ENCODE data around the gene ADIRF. TPM values are rescaled to one million over a fixed set of nuclear protein-coding genes. Genes with fewer than 3 reads are reported as not detected.

ADIRF gene
- total and polyA plus RNA-seq, 10 of the 15 experiments (the other 5 are each of a cell fraction or from before 2014, with no cell fraction given) = 0.12 to 2.5 (median 0.70) TPM; not detected in 2

DNA sequence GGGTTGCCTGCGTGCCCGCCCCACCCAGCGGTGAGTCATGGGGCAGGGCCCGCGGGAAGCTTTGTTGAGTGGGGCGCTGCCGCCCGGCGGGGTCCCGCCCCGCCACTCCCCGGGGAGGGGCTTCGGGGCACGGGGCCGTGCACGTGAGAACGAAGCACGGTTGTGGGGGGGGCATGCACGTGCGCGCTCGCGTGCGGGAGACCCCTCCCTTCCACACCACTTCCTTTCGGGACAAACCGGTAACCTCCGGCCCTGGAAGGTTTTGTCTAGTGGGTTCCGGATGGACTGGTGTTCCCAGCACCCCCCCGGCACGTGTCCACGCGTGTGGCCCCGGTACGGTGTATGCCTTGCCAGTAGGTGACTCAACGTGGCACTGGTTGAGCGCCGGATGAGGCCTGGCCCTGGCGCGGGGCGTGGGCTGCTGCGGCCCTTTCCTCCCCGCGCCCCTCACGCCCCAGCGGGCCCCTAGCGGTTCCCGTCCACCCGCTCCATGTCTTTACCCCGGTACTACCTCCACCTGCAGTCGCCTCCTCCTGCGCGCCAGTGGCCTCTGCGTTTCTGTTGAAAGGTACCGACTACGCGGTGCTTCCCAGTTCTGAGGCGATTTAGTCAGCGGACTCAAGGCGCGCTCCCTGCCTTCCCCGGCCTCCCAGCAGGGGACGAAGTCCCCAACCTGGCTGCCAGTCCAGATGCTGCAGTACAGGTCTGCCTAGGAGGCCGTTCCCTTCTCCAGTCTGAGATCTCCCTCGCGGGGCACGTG is 3.1 kb downstream of the ADIRF start (continued):
- TF ChIP-seq SUPT20H (IDR thresholded peaks at IDR 0.05; ENCODE audit: borderline replicate concordance, control insufficient read depth, low read depth, low read length) = no peak
- TF ChIP-seq TAF1 (IDR thresholded peaks at IDR 0.05; ENCODE audit: borderline replicate concordance, low read depth, low read length) = peak; percentile 3; the same call in 1 of the 2 replicates
- TF ChIP-seq, protein P1, sequence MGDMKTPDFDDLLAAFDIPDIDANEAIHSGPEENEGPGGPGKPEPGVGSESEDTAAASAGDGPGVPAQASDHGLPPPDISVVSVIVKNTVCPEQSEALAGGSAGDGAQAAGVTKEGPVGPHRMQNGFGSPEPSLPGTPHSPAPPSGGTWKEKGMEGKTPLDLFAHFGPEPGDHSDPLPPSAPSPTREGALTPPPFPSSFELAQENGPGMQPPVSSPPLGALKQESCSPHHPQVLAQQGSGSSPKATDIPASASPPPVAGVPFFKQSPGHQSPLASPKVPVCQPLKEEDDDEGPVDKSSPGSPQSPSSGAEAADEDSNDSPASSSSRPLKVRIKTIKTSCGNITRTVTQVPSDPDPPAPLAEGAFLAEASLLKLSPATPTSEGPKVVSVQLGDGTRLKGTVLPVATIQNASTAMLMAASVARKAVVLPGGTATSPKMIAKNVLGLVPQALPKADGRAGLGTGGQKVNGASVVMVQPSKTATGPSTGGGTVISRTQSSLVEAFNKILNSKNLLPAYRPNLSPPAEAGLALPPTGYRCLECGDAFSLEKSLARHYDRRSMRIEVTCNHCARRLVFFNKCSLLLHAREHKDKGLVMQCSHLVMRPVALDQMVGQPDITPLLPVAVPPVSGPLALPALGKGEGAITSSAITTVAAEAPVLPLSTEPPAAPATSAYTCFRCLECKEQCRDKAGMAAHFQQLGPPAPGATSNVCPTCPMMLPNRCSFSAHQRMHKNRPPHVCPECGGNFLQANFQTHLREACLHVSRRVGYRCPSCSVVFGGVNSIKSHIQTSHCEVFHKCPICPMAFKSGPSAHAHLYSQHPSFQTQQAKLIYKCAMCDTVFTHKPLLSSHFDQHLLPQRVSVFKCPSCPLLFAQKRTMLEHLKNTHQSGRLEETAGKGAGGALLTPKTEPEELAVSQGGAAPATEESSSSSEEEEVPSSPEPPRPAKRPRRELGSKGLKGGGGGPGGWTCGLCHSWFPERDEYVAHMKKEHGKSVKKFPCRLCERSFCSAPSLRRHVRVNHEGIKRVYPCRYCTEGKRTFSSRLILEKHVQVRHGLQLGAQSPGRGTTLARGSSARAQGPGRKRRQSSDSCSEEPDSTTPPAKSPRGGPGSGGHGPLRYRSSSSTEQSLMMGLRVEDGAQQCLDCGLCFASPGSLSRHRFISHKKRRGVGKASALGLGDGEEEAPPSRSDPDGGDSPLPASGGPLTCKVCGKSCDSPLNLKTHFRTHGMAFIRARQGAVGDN (IDR thresholded peaks at IDR 0.05) = peak; percentile 84
- TF ChIP-seq ATF7 (IDR thresholded peaks at IDR 0.05; ENCODE audit: low read depth) = no peak

DNA sequence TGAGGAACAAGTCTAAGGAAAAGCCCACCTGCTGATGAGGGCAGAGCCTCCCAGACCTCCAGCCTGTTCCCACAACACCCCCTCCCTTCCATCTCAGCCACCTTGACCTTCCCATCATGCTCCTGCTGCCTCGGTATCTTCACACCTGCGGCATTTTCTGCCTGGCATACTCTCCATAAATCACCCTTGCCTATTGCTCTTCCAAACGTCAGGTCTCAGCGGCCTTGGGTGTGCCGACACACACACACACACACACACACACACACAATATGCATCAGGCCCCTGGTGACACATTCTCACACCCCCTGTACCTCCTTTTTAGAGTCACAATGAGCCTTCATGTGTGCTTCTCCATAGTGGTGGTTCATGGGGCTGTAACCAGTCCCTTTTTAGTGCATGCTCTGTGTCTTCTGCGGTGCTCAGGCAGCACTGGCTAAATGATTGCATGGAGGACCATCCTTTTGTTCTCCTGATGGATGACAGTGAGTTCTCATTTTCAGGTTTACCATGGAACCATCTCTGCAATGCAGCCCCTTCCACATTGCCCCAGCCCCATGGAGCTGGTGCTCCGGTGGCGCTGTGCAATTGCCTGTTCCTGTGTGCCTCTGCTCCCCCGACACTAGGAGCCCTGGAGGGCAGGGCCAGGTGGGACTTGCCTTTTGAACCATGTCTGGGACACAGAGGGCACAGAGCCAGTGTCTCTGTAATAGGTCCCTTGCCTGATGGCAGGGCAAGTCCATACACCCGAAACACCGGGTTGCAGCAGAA is 4.5 kb downstream of the ADIRF start:
- H4K20me1 ChIP-seq (ENCODE audit: control insufficient read depth, insufficient read depth) = no peaks in the 10 kb centered on the region
- H3K79me2 ChIP-seq (ENCODE audit: control insufficient read depth, insufficient read depth, low read length) = no peaks in the 10 kb centered on the region
- DNase-seq (ENCODE audit: low read depth, low spot score) (no peak), FAIRE-seq (no peak), ATAC-seq (no peak)
- H3K36me3 ChIP-seq (ENCODE audit: control insufficient read depth in 2 of 2, insufficient read depth in 2 of 2, low read length in 1 of 2) = no peaks in the 10 kb centered on the region
- ChIA-PET POLR2A (no interaction called here), CTCF (no interaction called here), SMC1A (ENCODE audit: uncharacterized antibody, unreplicated experiment) (no interaction called here), RAD21 (ENCODE audit: unreplicated experiment) (no interaction called here)
- intact Hi-C loops (cut with micrococcal nuclease; ENCODE audit: unreplicated experiment) (no loop called here), in situ Hi-C loops (cut with MboI) (no loop called here)
- H3K9me3 ChIP-seq (replicated peaks; ENCODE audit: control insufficient read depth, insufficient read depth, low read length) = no peaks in the 10 kb centered on the region
- no peak overlapping the region for H3K27ac ChIP-seq (ENCODE audit: control insufficient read depth, insufficient read depth)
- no peak overlapping the region for H3K4me2 ChIP-seq (ENCODE audit: control insufficient read depth, insufficient read depth)
- H3K4me1 ChIP-seq (ENCODE audit: control insufficient read depth, insufficient read depth, low read length) = peaks cover 20% of the 10 kb centered on the region
- no peak overlapping the region for H2AFZ ChIP-seq (ENCODE audit: control insufficient read depth, low read depth, low read length)
- peaks cover 0 to 2% of the 10 kb centered on the region in 2 experiments; a peak in 1 of 4 replicates for H3K27me3 ChIP-seq (replicated peaks in 1 of 2; ENCODE audit: control insufficient read depth in 2 of 2, insufficient read depth in 2 of 2, low read length in 1 of 2)
- H3K9ac ChIP-seq (ENCODE audit: control insufficient read depth, insufficient read depth, low read length) = no peak overlapping the region
- H3K4me3 ChIP-seq = no peak overlapping the region
- BruUV-seq (replicated peaks) = no TSS peak
- WGBS (ENCODE audit: insufficient coverage, insufficient replicate concordance, low lambda C conversion rate, missing lambda C conversion rate) = 82% methylated on average over 11 of the region's 11 CpGs
- no peak for TF ChIP-seq ESRRA (IDR thresholded peaks at IDR 0.05; ENCODE audit: low read length)
- TF ChIP-seq MYC (IDR thresholded peaks at IDR 0.05; ENCODE audit: insufficient read depth, insufficient read length, insufficient replicate concordance, low read length, severe bottlenecking) = no peak
- TF ChIP-seq, protein P2, sequence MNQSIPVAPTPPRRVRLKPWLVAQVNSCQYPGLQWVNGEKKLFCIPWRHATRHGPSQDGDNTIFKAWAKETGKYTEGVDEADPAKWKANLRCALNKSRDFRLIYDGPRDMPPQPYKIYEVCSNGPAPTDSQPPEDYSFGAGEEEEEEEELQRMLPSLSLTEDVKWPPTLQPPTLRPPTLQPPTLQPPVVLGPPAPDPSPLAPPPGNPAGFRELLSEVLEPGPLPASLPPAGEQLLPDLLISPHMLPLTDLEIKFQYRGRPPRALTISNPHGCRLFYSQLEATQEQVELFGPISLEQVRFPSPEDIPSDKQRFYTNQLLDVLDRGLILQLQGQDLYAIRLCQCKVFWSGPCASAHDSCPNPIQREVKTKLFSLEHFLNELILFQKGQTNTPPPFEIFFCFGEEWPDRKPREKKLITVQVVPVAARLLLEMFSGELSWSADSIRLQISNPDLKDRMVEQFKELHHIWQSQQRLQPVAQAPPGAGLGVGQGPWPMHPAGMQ (IDR thresholded peaks at IDR 0.05; ENCODE audit: borderline replicate concordance) = no peak
- TF ChIP-seq ZNF24 (IDR thresholded peaks at IDR 0.05) = no peak
- no peak for TF ChIP-seq SREBF1 (IDR thresholded peaks at IDR 0.05; ENCODE audit: low read length)
- TF ChIP-seq, protein P3, sequence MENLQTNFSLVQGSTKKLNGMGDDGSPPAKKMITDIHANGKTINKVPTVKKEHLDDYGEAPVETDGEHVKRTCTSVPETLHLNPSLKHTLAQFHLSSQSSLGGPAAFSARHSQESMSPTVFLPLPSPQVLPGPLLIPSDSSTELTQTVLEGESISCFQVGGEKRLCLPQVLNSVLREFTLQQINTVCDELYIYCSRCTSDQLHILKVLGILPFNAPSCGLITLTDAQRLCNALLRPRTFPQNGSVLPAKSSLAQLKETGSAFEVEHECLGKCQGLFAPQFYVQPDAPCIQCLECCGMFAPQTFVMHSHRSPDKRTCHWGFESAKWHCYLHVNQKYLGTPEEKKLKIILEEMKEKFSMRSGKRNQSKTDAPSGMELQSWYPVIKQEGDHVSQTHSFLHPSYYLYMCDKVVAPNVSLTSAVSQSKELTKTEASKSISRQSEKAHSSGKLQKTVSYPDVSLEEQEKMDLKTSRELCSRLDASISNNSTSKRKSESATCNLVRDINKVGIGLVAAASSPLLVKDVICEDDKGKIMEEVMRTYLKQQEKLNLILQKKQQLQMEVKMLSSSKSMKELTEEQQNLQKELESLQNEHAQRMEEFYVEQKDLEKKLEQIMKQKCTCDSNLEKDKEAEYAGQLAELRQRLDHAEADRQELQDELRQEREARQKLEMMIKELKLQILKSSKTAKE (IDR thresholded peaks at IDR 0.05; ENCODE audit: low read depth, poor library complexity, severe bottlenecking) = no peak
- no peak for TF ChIP-seq CHD4 (IDR thresholded peaks at IDR 0.05)
- no peak for TF ChIP-seq STAT3 (IDR thresholded peaks at IDR 0.05; ENCODE audit: low read depth, low read length)
- no peak for TF ChIP-seq YY1 (IDR thresholded peaks at IDR 0.05; ENCODE audit: low read depth, low read length)

All from GM12878 (cell line).